Sigmoid colon (tissue), 3 donors: ENCODE measurements around the gene CEND1.

Source experiments
- POLR2A ChIP-seq, 2 donors: fragments of 450-650 bp; IDR thresholded peaks; one replicate each; pipeline ENCODE4 v1.6.1; 2016; ENCODE audit warnings: antibody characterized with exemption in 2 of 2, mild to moderate bottlenecking in 2 of 2, moderate library complexity in 2 of 2
- TF ChIP-seq, protein P1 (sequence below), 4 experiments: fragments of 450-650 bp in 3 of 4; fragments of 200-600 bp in 1 of 4; IDR thresholded peaks; one replicate each; pipeline ENCODE4 v1.5.1; 2016 to 2019; ENCODE audit warnings: antibody characterized with exemption in 4 of 4, mild to moderate bottlenecking in 3 of 4, moderate library complexity in 2 of 4

DNA sequence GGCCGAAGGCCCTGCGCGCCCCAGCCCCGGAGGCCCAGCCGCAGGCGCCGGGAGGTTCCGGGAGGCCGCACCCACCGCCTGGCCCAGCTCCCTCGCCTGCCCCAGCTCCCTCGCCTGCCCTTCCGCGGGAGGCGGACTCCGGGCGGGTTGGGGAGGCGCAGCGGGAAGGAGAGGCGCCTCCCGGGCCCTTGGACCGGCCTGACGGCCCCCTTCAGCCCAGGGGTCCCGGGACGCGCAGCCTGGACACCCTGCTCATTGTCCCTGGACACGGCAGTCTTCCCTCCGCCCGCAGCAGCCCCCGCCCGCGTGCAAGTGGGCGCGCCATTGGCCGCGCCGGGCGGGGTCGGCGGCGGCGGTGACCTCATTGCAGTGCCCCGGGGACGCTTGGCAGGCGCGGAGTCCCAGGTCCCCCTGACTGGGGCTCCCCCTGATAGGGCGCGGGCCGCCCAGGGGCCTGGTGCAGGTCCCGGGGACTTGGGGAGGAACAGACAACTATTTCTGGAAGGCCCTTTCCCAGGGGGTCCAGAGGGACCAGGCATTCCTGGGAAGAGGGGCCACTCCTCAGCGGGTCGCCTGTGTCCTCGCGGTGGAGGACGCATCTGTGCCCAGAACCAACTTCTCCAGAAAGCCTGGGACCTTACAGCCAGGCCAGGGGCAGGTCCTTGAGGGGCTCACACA lies 43.4 kb upstream of the CEND1 start:
- TF ChIP-seq, protein P1, sequence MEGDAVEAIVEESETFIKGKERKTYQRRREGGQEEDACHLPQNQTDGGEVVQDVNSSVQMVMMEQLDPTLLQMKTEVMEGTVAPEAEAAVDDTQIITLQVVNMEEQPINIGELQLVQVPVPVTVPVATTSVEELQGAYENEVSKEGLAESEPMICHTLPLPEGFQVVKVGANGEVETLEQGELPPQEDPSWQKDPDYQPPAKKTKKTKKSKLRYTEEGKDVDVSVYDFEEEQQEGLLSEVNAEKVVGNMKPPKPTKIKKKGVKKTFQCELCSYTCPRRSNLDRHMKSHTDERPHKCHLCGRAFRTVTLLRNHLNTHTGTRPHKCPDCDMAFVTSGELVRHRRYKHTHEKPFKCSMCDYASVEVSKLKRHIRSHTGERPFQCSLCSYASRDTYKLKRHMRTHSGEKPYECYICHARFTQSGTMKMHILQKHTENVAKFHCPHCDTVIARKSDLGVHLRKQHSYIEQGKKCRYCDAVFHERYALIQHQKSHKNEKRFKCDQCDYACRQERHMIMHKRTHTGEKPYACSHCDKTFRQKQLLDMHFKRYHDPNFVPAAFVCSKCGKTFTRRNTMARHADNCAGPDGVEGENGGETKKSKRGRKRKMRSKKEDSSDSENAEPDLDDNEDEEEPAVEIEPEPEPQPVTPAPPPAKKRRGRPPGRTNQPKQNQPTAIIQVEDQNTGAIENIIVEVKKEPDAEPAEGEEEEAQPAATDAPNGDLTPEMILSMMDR (IDR thresholded peaks at IDR 0.05) = no peak
- TF ChIP-seq POLR2A (IDR thresholded peaks at IDR 0.05) = no peak
